ENCODE results near the gene AP1S3.

AP1S3 gene

DNA sequence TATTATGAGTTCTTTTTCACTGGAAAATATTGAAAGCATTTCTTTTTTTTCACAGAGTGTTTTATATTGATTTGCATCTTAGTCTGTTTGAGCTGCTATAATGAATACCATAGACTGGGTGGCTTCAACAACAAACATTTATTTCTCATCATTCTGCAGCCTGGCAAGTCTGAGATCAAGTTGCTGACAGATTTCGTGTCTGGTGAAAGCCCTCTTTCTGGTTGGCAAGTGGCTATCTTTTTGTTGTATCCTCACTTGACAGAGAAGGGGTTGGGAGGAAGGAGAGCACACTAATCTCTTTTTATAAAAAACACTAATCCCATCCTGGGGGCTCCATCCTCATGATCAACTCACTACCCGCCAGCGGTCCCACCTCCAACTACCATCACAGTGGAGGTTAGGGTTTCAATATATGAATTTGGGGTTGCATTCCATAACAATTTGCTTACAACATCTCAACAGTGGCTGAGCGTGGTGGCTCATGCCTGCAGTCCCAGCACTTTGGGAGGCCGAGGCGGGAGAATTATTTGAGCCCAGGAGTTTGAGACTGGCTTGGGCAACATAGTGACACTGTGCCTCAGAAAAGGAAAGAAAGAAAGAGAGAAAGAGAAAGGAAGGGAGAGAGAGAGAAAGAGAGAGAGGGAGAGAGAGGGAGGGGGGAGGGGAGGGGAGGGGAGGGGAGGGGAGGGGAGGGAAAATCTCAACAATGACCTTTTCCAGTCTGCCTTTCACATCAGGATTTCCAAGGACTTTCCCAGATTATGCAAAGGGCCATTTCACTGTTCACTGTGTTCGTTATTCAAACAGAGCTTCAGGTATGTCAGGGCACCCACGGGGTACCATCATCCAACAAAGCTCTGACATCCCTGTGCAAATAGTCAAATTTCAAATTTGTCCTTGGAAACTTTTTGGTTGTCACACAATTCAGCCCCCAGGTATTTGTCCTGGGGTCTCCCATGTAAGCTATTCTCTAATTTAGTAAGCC is 111.1 kb downstream of the AP1S3 start:
- TF ChIP-seq, protein P1, sequence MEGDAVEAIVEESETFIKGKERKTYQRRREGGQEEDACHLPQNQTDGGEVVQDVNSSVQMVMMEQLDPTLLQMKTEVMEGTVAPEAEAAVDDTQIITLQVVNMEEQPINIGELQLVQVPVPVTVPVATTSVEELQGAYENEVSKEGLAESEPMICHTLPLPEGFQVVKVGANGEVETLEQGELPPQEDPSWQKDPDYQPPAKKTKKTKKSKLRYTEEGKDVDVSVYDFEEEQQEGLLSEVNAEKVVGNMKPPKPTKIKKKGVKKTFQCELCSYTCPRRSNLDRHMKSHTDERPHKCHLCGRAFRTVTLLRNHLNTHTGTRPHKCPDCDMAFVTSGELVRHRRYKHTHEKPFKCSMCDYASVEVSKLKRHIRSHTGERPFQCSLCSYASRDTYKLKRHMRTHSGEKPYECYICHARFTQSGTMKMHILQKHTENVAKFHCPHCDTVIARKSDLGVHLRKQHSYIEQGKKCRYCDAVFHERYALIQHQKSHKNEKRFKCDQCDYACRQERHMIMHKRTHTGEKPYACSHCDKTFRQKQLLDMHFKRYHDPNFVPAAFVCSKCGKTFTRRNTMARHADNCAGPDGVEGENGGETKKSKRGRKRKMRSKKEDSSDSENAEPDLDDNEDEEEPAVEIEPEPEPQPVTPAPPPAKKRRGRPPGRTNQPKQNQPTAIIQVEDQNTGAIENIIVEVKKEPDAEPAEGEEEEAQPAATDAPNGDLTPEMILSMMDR (IDR thresholded peaks at IDR 0.05; ENCODE audit: borderline replicate concordance, insufficient read depth, low read depth, low read length) = no peak
- H3K4me3 ChIP-seq (ENCODE audit: low read depth, low read length) = no peak overlapping the region

- H3K4me3 ChIP-seq (ENCODE audit: low read depth, low read length) = no peak overlapping the region
These were observed 111.9 kb downstream of the AP1S3 start for GRCh38 chr2:223725494-223725893.

DNA sequence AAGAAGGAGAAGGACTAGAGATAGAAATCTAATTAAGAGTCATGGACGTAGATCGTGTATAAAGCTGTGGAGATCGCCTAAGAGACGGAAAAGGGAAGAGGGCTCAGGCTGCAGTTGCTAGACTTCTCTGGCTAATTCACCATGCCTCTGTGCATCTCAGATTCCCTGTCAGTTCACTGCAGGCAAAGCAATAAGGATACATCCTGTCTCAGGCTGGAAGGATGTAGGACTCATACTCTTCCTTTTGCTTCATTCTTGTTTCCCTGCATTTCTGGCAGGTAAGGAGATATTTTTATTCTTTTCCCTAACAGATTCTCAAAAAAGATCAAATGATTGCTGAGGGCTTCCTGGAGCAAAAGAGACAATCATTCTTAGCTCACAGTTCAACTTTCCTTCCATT is 112.5 kb downstream of the AP1S3 start:
- TF ChIP-seq, protein P1 (IDR thresholded peaks at IDR 0.05; ENCODE audit: borderline replicate concordance, insufficient read depth, low read depth, low read length) = no peak
- H3K4me3 ChIP-seq (ENCODE audit: low read depth, low read length) = no peak overlapping the region

More at GRCh38 chr2:223725494-223725893, 111.9 kb downstream of the AP1S3 start:
- TF ChIP-seq, protein P1 (IDR thresholded peaks at IDR 0.05; ENCODE audit: borderline replicate concordance, insufficient read depth, low read depth, low read length) = no peak

DNA sequence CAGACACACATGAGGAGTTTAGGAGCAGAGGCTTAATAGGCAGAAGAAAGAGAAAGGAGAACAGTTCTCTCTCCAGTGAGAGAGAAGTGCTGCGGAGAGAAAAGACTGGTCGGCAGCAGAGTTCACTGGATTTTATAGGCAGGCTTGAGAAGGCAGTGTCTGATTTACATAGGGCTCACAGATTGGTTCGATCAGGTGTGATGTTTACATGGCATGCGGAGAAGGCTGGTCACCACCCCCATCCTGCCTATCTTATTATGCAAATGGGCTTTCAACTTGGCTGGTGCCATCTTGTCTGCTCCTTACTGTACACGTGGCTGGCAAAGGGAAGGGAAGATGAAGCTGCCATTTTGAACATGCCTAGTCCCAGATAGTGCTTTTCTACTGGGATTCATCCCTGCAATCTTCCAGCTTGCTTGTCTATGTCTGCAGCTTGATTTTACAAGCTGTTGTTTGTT is 113.4 kb downstream of the AP1S3 start:
- TF ChIP-seq, protein P1 (IDR thresholded peaks at IDR 0.05; ENCODE audit: borderline replicate concordance, insufficient read depth, low read depth, low read length) = no peak
- no peak overlapping the region for H3K4me3 ChIP-seq (ENCODE audit: low read depth, low read length)

DNA sequence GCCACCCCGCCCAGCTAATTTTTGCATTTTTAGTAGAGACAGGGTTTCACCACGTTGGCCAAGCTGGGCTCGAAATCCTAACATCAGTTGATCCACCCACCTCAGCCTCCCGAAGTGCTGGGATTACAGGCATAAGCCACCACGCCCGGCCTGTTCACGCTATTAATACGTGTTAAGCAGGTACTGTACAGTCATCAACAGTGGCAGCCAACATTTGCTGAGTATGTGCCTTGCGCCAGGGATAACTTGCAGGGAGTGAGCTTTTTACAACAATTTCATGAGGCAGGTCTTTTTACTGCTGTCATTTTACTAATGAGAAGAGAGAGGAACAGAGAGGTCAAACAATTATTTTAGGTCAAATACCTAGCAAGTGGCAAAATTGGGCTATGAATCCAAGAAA is 115.2 kb downstream of the AP1S3 start:
- no peak overlapping the region for H3K4me3 ChIP-seq (ENCODE audit: low read depth, low read length)
- TF ChIP-seq, protein P1 (IDR thresholded peaks at IDR 0.05; ENCODE audit: borderline replicate concordance, insufficient read depth, low read depth, low read length) = no peak

GRCh38 chr2:223721746-223722145 is 115.6 kb downstream of the AP1S3 start:
- H3K4me3 ChIP-seq (ENCODE audit: low read depth, low read length) = no peak overlapping the region
- TF ChIP-seq, protein P1 (IDR thresholded peaks at IDR 0.05; ENCODE audit: borderline replicate concordance, insufficient read depth, low read depth, low read length) = no peak

GRCh38 chr2:223720367-223720766 is 117.0 kb downstream of the AP1S3 start:
- no peak overlapping the region for H3K4me3 ChIP-seq (ENCODE audit: low read depth, low read length)
- TF ChIP-seq, protein P1 (IDR thresholded peaks at IDR 0.05; ENCODE audit: borderline replicate concordance, insufficient read depth, low read depth, low read length) = no peak
